Body of pancreas (tissue), 4 donors: ENCODE measurements around the gene DBNL. TPM values are rescaled to one million over a fixed set of nuclear protein-coding genes. Genes with fewer than 3 reads are reported as not detected.
A peak's percentile ranks its signal among the peaks of the same experiment; 100 is the strongest.

Experiments
- ATAC-seq: fragments of 150-250 bp; one replicate; pipeline ENCODE4 v1.9.1; 2016
- DNase-seq, 4 donors: peaks; one replicate each; pipeline ENCODE4 v3.0.0-alpha.2; 2019
- H3K27ac ChIP-seq, 4 donors: fragments of 200-600 bp; sonication (generic); 1 replicate in 3 of 4; 2 replicates in 1 of 4; pipeline versions ENCODE4 v1.5.1 to v1.6.1; 2016 to 2019; ENCODE audit warnings: mild to moderate bottlenecking in 1 of 4, mixed read lengths in 1 of 4, moderate library complexity in 1 of 4
- H3K27me3 ChIP-seq, 2 donors: fragments of 200-600 bp; sonication (generic); one replicate each; pipeline ENCODE4 v1.6.0; 2016; ENCODE audit warnings: mild to moderate bottlenecking in 1 of 2
- H3K36me3 ChIP-seq, 2 donors: fragments of 200-600 bp; sonication (generic); replicated peaks in 1 of 2; 2 replicates each; pipeline ENCODE4 v1.5.1; 2016; ENCODE audit warnings: low read depth in 2 of 2; ENCODE audit not compliant: insufficient read depth in 1 of 2
- H3K4me1 ChIP-seq: fragments of 200-600 bp; sonication (generic); one replicate; pipeline ENCODE4 v1.6.0; 2016
- H3K4me3 ChIP-seq, 2 donors: fragments of 200-600 bp; sonication (generic); 1 replicate in 1 of 2; 2 replicates in 1 of 2; pipeline ENCODE4 v1.5.1; 2016 to 2019
- H3K9me3 ChIP-seq, 3 donors: fragments of 200-600 bp; sonication (generic); 1 replicate in 2 of 3; 2 replicates in 1 of 3; pipeline ENCODE4 v1.5.1; 2016
- CTCF ChIP-seq, 7 experiments: fragments of 450-650 bp in 4 of 7; fragments of 200-600 bp in 3 of 7; sonication (generic) in 3 of 7; IDR thresholded peaks; one replicate each; pipeline ENCODE4 v1.5.1; 2016 to 2019; ENCODE audit warnings: antibody characterized with exemption in 7 of 7
- POLR2A ChIP-seq, 3 donors: fragments of 450-650 bp; IDR thresholded peaks; one replicate each; pipeline ENCODE4 v1.6.1; 2016; ENCODE audit warnings: antibody characterized with exemption in 3 of 3, mild to moderate bottlenecking in 2 of 3
- WGBS, 2 donors: methylation state at CpG; one replicate each; pipeline ENCODE4 v1.1.5; 2017; 5-methylcytosine and 5-hydroxymethylcytosine counted together
- intact Hi-C: fragments of 100-400 bp; cut with DNase I; formaldehyde crosslinking; loops from one replicate; pipeline ENCODE4 v1.15.1; 2023
- total RNA-seq, 2 donors: library from RNA; depleted of rRNA; stranded (reverse); fragments of >200 nt; gene quantifications; one replicate each; pipeline ENCODE4 v1.1.0, GENCODE V29; 2016

Gene DBNL
- total RNA-seq, 2 donors from 2014 or later, result 62.0 to 96.6 TPM

- Histone ChIP-seq H3K27me3 (no peaks in the 10 kb centered on the region), H3K9me3 (no peaks in the 10 kb centered on the region), H3K27ac (no peak overlapping the region), H3K4me3 (no peak overlapping the region), H3K36me3 (peaks cover 20 to 44% of the 10 kb centered on the region in 2 donors), H3K4me1 (peaks cover 21% of the 10 kb centered on the region)
- TF ChIP-seq CTCF (IDR thresholded peaks at IDR 0.05) (no peak), POLR2A (IDR thresholded peaks at IDR 0.05) (no peak)
- peak in 2 of 4 donors; percentile 4 to 7 for DNase-seq
- WGBS, 2 donors, result 85 to 86% methylated on average over 7 to 8 of the region's 8 CpGs
- no peak for ATAC-seq
- intact Hi-C loops, result no loop called here
Observed at GRCh38 chr7:44060948-44061644, 16.6 kb downstream of the DBNL start.

GRCh38 chr7:44061645-44062179, 17.2 kb downstream of the DBNL start:
- WGBS, 2 donors, result 80 to 90% methylated on average over 3 to 7 of the region's 8 CpGs
- Histone ChIP-seq H3K27ac (no peak overlapping the region), H3K27me3 (no peaks in the 10 kb centered on the region), H3K36me3 (peaks cover 20 to 40% of the 10 kb centered on the region in 2 donors), H3K9me3 (no peaks in the 10 kb centered on the region), H3K4me3 (no peak overlapping the region), H3K4me1 (peaks cover 24% of the 10 kb centered on the region)
- ATAC-seq (no peak), DNase-seq (peak in 1 of 4 donors; percentile 10)
- no peak for TF ChIP-seq POLR2A (IDR thresholded peaks at IDR 0.05)
- no peak for TF ChIP-seq CTCF (IDR thresholded peaks at IDR 0.05)
- intact Hi-C loops, result no loop called here

GRCh38 chr7:44062180-44062902, 17.8 kb downstream of the DBNL start:
- 90 to 98% methylated on average over 6 to 11 of the region's 11 CpGs for whole genome bisulfite sequencing, 2 donors
- peaks cover 20 to 35% of the 10 kb centered on the region in 2 donors for H3K36me3 ChIP-seq
- H3K27me3 ChIP-seq, result no peaks in the 10 kb centered on the region
- peaks cover 24% of the 10 kb centered on the region for H3K4me1 ChIP-seq
- H3K9me3 ChIP-seq, result no peaks in the 10 kb centered on the region
- TF ChIP-seq CTCF (IDR thresholded peaks at IDR 0.05), result no peak
- ATAC-seq, result no peak
- H3K4me3 ChIP-seq, result no peak overlapping the region
- no peak overlapping the region for H3K27ac ChIP-seq
- intact Hi-C loops, result no loop called here
- peak in 2 of 4 donors; percentile 8 to 14 for DNase-seq

GRCh38 chr7:44062903-44063295, 18.4 kb downstream of the DBNL start:
- Histone ChIP-seq H3K4me3 (no peak overlapping the region), H3K27ac (no peak overlapping the region), H3K9me3 (no peaks in the 10 kb centered on the region), H3K36me3 (peaks cover 18 to 31% of the 10 kb centered on the region in 2 donors), H3K4me1 (peaks cover 24% of the 10 kb centered on the region), H3K27me3 (no peaks in the 10 kb centered on the region)
- TF ChIP-seq CTCF (IDR thresholded peaks at IDR 0.05), result no peak
- TF ChIP-seq POLR2A (IDR thresholded peaks at IDR 0.05), result no peak
- intact Hi-C loops, result no loop called here
- 58 to 62% methylated on average over 3 of the region's 3 CpGs for WGBS, 2 donors
- ATAC-seq (no peak), DNase-seq (peak in 1 of 4 donors; percentile 3)
